SH-SY5Y (cell line): ENCODE data around the gene PTHLH.

Source experiments
- GATA2 ChIP-seq: IDR thresholded peaks from 2 replicates; pipeline ENCODE4 v1.6.1; 2011; ENCODE audit warnings: mild to moderate bottlenecking, low read depth, low read length
- GATA3 ChIP-seq: IDR thresholded peaks from 2 replicates; pipeline ENCODE4 v1.6.1; 2011; ENCODE audit warnings: low read depth, mild to moderate bottlenecking, low read length, moderate library complexity

- TF ChIP-seq GATA2 = no peak
- TF ChIP-seq GATA3 = no peak
These were observed 14.8 kb upstream of the PTHLH start for GRCh38 chr12:27987331-27987730.
